K562 (cell line): ENCODE data around the gene ERGIC1. TPM values are rescaled to one million over a fixed set of nuclear protein-coding genes. Genes with fewer than 3 reads are reported as not detected.

Source experiments
- CBFA2T2 ChIP-seq: fragments of 450-650 bp; conservative IDR thresholded peaks from 2 replicates; pipeline ENCODE4 v1.6.1; 2017; ENCODE audit warnings: mild to moderate bottlenecking
- CREB3L1 ChIP-seq: fragments of 450-650 bp; IDR thresholded peaks from 2 replicates; pipeline ENCODE4 v1.6.1; 2014; ENCODE audit warnings: low read depth, mild to moderate bottlenecking, moderate library complexity, borderline replicate concordance
- FIP1L1 ChIP-seq: fragments of 200-400 bp; formaldehyde crosslinking; IDR thresholded peaks from 2 replicates; pipeline ENCODE4 v1.6.1; 2018; ENCODE audit warnings: mild to moderate bottlenecking, low read depth, low read length; ENCODE audit not compliant: poor library complexity, severe bottlenecking
- HLTF ChIP-seq: fragments of 450-650 bp; IDR thresholded peaks from 2 replicates; pipeline ENCODE4 v1.6.1; 2016
- MAFF ChIP-seq: IDR thresholded peaks from 2 replicates; pipeline ENCODE4 v1.6.1; 2012; ENCODE audit warnings: low read length, improper control_type of control experiment
- MYC ChIP-seq, 2 experiments: fragments of 250-450 bp in 1 of 2; sonication (Bioruptor Pico) in 1 of 2; IDR thresholded peaks; 2 replicates each; pipeline versions ENCODE4 v1.5.1 to v1.6.1; 2012 to 2021; ENCODE audit warnings: low read depth in 2 of 2, borderline replicate concordance in 1 of 2, improper control_type of control experiment in 1 of 2, low read length in 1 of 2, mild to moderate bottlenecking in 1 of 2, moderate library complexity in 1 of 2
- NR2C2 ChIP-seq, 2 experiments: fragments of 200-800 bp in 1 of 2; sonication (Bioruptor generic) in 1 of 2; sonication (generic) in 1 of 2; formaldehyde crosslinking in 1 of 2; IDR thresholded peaks; 2 replicates each; pipeline versions ENCODE4 v1.6.1 to v1.8.0; 2016 to 2022; ENCODE audit warnings: mild to moderate bottlenecking in 1 of 2, missing compliant biosample characterization in 1 of 2, missing genetic modification characterization in 1 of 2, missing genetic modification reagents in 1 of 2
- PRDM10 ChIP-seq: fragments of 450-650 bp; IDR thresholded peaks from 2 replicates; pipeline ENCODE4 v1.6.1; 2018; ENCODE audit not compliant: partially characterized antibody
- SMARCA4 ChIP-seq: fragments of 450-650 bp; IDR thresholded peaks from 2 replicates; pipeline ENCODE4 v1.6.1; 2016
- SMARCE1 ChIP-seq: fragments of 450-650 bp; IDR thresholded peaks from 2 replicates; pipeline ENCODE4 v1.7.1; 2016; ENCODE audit warnings: mild to moderate bottlenecking
- SMC3 ChIP-seq: conservative IDR thresholded peaks from 2 replicates; pipeline ENCODE4 v1.6.1; 2011; ENCODE audit warnings: low read depth, low read length, improper control_type of control experiment; ENCODE audit not compliant: insufficient read depth
- STAT5A ChIP-seq: IDR thresholded peaks from 2 replicates; pipeline ENCODE4 v1.6.1; 2012; ENCODE audit warnings: low read length, inconsistent platforms, borderline replicate concordance
- ZNF780A ChIP-seq: fragments of 250-450 bp; sonication (Bioruptor Pico); IDR thresholded peaks from 2 replicates; pipeline ENCODE4 v1.5.0; 2021; ENCODE audit warnings: mild to moderate bottlenecking
- polyA plus RNA-seq, 8 experiments: library from polyadenylated mRNA; depleted of rRNA in 4 of 8; stranded (reverse) in 5 of 8; unstranded in 3 of 8; fragments of >200 nt; fragmentation: Nextera tagmentation in 2 of 8; fragmentation: Illumina TruSeq in 1 of 8; extraction: Ambion mirVana in 2 of 8; extraction: Trizol in 1 of 8; gene quantifications; 2 replicates each; pipeline versions ENCODE4 v1.2.1 to v1.2.3, GENCODE V29; 2011 to 2014; ENCODE audit warnings: inconsistent platforms in 1 of 8, missing spikeins in 1 of 8
- total RNA-seq, 7 experiments: library from RNA; depleted of rRNA in 6 of 7; stranded (reverse); fragments of >200 nt in 6 of 7; fragmentation: Illumina TruSeq in 2 of 7; extraction: Trizol in 2 of 7; gene quantifications; 2 replicates each; pipeline versions ENCODE4 v1.2.1 to v1.2.3, GENCODE V29; 2011 to 2021; ENCODE audit warnings: low replicate concordance in 1 of 7

Gene ERGIC1
- total and polyA plus RNA-seq, 9 of the 15 experiments (the other 6 are each of a cell fraction or from before 2014, with no cell fraction given): 5.5 to 68.4 (median 36.4) TPM

GRCh38 chr5:172802567-172803176 is 31.4 kb upstream of the ERGIC1 start (continued):
- no peak; the same call in 1 of the 2 replicates for TF ChIP-seq CREB3L1
- peak; percentile 96 for TF ChIP-seq SMARCA4
- no peak for TF ChIP-seq ZNF780A (CRISPR knock-in tag)
- TF ChIP-seq MAFF: peak; percentile 59
- TF ChIP-seq SMC3: no peak
- no peak for TF ChIP-seq FIP1L1
- peak; percentile 95 for TF ChIP-seq SMARCE1
- TF ChIP-seq CBFA2T2: peak; percentile 90
- TF ChIP-seq NR2C2 (CRISPR knock-in tag; IDR thresholded peaks at IDR 0.05): no peak
- TF ChIP-seq NR2C2 (tag; IDR thresholded peaks at IDR 0.05): 0 out of 2 replicates have a peak, but pooled peaks have one; percentile 36
- TF ChIP-seq PRDM10: peak; percentile 33
- TF ChIP-seq MYC (IDR thresholded peaks at IDR 0.05; ENCODE audit: low read depth, low read length): no peak
- TF ChIP-seq MYC (CRISPR knock-in tag; IDR thresholded peaks at IDR 0.05; ENCODE audit: borderline replicate concordance, low read depth): no peak
- peak; percentile 73 for TF ChIP-seq STAT5A
- no peak; the same call in 1 of the 2 replicates for TF ChIP-seq HLTF
